HepG2 (cell line): Measurements from ENCODE around the gene STMN3. TPM values are rescaled to one million over a fixed set of nuclear protein-coding genes. Genes with fewer than 3 reads are reported as not detected.
A peak's percentile ranks its signal among the peaks of the same experiment; 100 is the strongest.

ENCODE experiments used
- GPN1 ChIP-seq: sonication (generic); formaldehyde crosslinking; IDR thresholded peaks from 2 replicates; pipeline ENCODE4 v1.5.1; 2020; ENCODE audit warnings: missing genetic modification reagents, borderline replicate concordance
- GRHL1 ChIP-seq: sonication (generic); formaldehyde crosslinking; conservative IDR thresholded peaks from 2 replicates; pipeline ENCODE4 v1.8.0; 2022; ENCODE audit warnings: missing genetic modification reagents
- HNF4G ChIP-seq, 2 experiments: sonication (generic) in 1 of 2; formaldehyde crosslinking in 1 of 2; IDR thresholded peaks; 2 replicates each; pipeline versions ENCODE4 v1.4.0 to v1.6.1; 2011 to 2020; ENCODE audit warnings: borderline replicate concordance in 2 of 2, low read depth in 2 of 2, mild to moderate bottlenecking in 2 of 2, low read length in 1 of 2, missing genetic modification reagents in 1 of 2, moderate library complexity in 1 of 2
- HOXA9 ChIP-seq: sonication (generic); formaldehyde crosslinking; IDR thresholded peaks from 2 replicates; pipeline ENCODE4 v1.8.1; 2022; ENCODE audit warnings: missing genetic modification reagents, mild to moderate bottlenecking, moderate library complexity, borderline replicate concordance
- MNT ChIP-seq: fragments of 450-650 bp; IDR thresholded peaks from 2 replicates; pipeline ENCODE4 v1.6.1; 2016
- PAXIP1 ChIP-seq: sonication (generic); formaldehyde crosslinking; conservative IDR thresholded peaks from 2 replicates; pipeline ENCODE4 v1.4.0; 2020; ENCODE audit warnings: mild to moderate bottlenecking, missing genetic modification reagents, moderate library complexity
- SKIL ChIP-seq: sonication (generic); formaldehyde crosslinking; IDR thresholded peaks from 2 replicates; pipeline ENCODE4 v1.8.0; 2022; ENCODE audit warnings: missing genetic modification reagents, mild to moderate bottlenecking, moderate library complexity, borderline replicate concordance
- SMARCC2 ChIP-seq: fragments of 450-650 bp; IDR thresholded peaks from 2 replicates; pipeline ENCODE4 v1.6.1; 2017; ENCODE audit warnings: antibody characterized with exemption, mild to moderate bottlenecking
- SYNCRIP ChIP-seq: fragments of 200-400 bp; formaldehyde crosslinking; IDR thresholded peaks from 2 replicates; pipeline ENCODE4 v1.6.1; 2018; ENCODE audit warnings: mild to moderate bottlenecking, low read depth, low read length; ENCODE audit not compliant: insufficient read depth
- ZNF704 ChIP-seq: sonication (generic); formaldehyde crosslinking; IDR thresholded peaks from 2 replicates; pipeline ENCODE4 v1.8.1; 2023; ENCODE audit warnings: mild to moderate bottlenecking, inconsistent platforms, moderate library complexity, missing genetic modification reagents, borderline replicate concordance
- ZNF768 ChIP-seq: sonication (generic); formaldehyde crosslinking; IDR thresholded peaks from 2 replicates; pipeline ENCODE4 v1.4.0; 2020; ENCODE audit warnings: missing genetic modification reagents
- polyA plus RNA-seq, 8 experiments: library from polyadenylated mRNA; depleted of rRNA in 3 of 8; stranded (reverse) in 7 of 8; unstranded in 1 of 8; fragments of >200 nt; fragmentation: Illumina TruSeq in 4 of 8; extraction: Trizol in 4 of 8; gene quantifications; 2 replicates each; pipeline versions ENCODE4 v1.2.1 to v1.2.3, GENCODE V29; 2011 to 2016; ENCODE audit warnings: low read depth in 4 of 8, missing spikeins in 1 of 8, mixed read lengths in 1 of 8; ENCODE audit not compliant: insufficient read depth in 1 of 8
- total RNA-seq, 5 experiments: library from RNA; depleted of rRNA; stranded (reverse); fragments of >200 nt; fragmentation: Illumina TruSeq; extraction: Trizol; gene quantifications; 2 replicates each; pipeline ENCODE4 v1.2.3, GENCODE V29; 2016; ENCODE audit warnings: low read depth in 1 of 5

Gene STMN3
- total and polyA plus RNA-seq, 2 of the 13 experiments (the other 11 are each of a cell fraction or from before 2014, with no cell fraction given) = 21.0 to 48.3 TPM

GRCh38 chr20:63627129-63627750, 26.0 kb downstream of the STMN3 start (continued):
- TF ChIP-seq HNF4G (IDR thresholded peaks at IDR 0.05; ENCODE audit: borderline replicate concordance, low read depth, low read length) (no peak; the same call in 1 of the 2 replicates), HNF4G (CRISPR knock-in tag; IDR thresholded peaks at IDR 0.05; ENCODE audit: borderline replicate concordance, low read depth) (0 out of 2 replicates have a peak, but pooled peaks have one; percentile 52), SYNCRIP (no peak), SKIL (CRISPR knock-in tag) (peak; percentile 58; the same call in 1 of the 2 replicates), SMARCC2 (no peak), GRHL1 (no peak; the same call in 1 of the 2 replicates), PAXIP1 (CRISPR knock-in tag) (peak; percentile 42; the same call in 1 of the 2 replicates), ZNF704 (CRISPR knock-in tag) (peak; percentile 70; the same call in 1 of the 2 replicates), ZNF768 (CRISPR knock-in tag) (peak; percentile 88), MNT (no peak; the same call in 1 of the 2 replicates), HOXA9 (peak; percentile 95), GPN1 (CRISPR knock-in tag) (peak; percentile 96)
